ENCODE results near the gene HECTD2.
"Not testable (repeated sequence)": the region's sequence is repeated elsewhere in the genome, so short reads cannot be mapped to it uniquely, and the experiment has no call there.

DNA sequence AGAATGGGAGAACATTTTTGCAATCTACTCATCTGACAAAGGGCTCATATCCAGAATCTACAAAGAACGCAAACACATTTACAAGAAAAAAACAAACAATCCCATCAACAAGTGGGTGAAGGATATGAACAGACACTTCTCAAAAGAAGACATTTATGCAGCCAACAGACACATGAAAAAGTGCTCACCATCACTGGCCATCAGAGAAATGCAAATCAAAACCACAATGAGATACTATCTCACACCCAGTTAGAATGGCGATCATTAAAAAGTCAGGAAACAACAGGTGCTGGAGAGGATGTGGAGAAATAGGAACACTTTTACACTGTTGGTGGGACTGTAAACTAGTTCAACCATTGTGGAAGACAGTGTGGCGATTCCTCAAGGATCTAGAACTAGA lies 44.6 kb upstream of the HECTD2 start:
- not testable (repeated sequence) for TF ChIP-seq CTCF (conservative IDR thresholded peaks at IDR 0.05; ENCODE audit: low read length); EZH2phosphoT487 (IDR thresholded peaks at IDR 0.05; ENCODE audit: borderline replicate concordance)
